ENCODE data around the gene KCTD3. TPM values are rescaled to one million over a fixed set of nuclear protein-coding genes. Genes with fewer than 3 reads are reported as not detected.

Gene KCTD3
- total RNA-seq, 1 experiment from 2014 or later: 39.3 TPM

- no peak overlapping the region for H3T11ph ChIP-seq (ENCODE audit: low read length)
- H3K23ac ChIP-seq (ENCODE audit: insufficient read length, low read depth, low read length): no peak overlapping the region
- H3K18ac ChIP-seq (ENCODE audit: insufficient read length, low read depth, low read length): no peak overlapping the region
- H4K91ac ChIP-seq (ENCODE audit: insufficient read length, low read depth, low read length): no peak overlapping the region
- H3K79me1 ChIP-seq (ENCODE audit: insufficient read depth, low read depth, low read length, poor library complexity, severe bottlenecking): no peaks in the 10 kb centered on the region
- no peaks in the 10 kb centered on the region for H3K27me3 ChIP-seq (ENCODE audit: insufficient read depth, low read length)
- H4K8ac ChIP-seq (replicated peaks; ENCODE audit: insufficient read length, low read depth, low read length): no peak overlapping the region
- H2BK120ac ChIP-seq (ENCODE audit: low read depth, low read length, poor library complexity, severe bottlenecking): no peak overlapping the region
- H3K9ac ChIP-seq (ENCODE audit: extremely low read depth, insufficient read length, low read length): no peak overlapping the region
- no peak overlapping the region for H3K14ac ChIP-seq (ENCODE audit: insufficient read depth, low read length)
- H3K36me3 Mint-ChIP-seq (ENCODE audit: insufficient read depth in 1 of 3, low read depth in 3 of 3): peaks cover 4 to 30% (median 26%) of the 10 kb centered on the region in 3 experiments; a peak in 6 of 7 replicates
- H2BK12ac ChIP-seq (ENCODE audit: insufficient read length, low read depth, low read length): no peak overlapping the region
- no peaks in the 10 kb centered on the region for H3K27me3 Mint-ChIP-seq (ENCODE audit: low read depth)
- H4K5ac ChIP-seq (ENCODE audit: insufficient read length, low read depth, low read length): no peak overlapping the region
- DNase-seq: no peak
- H3K27ac Mint-ChIP-seq: peak overlapping the region in 1 of 3 experiments; percentile 50; a peak in 2 of 7 replicates
- no peak overlapping the region for H3K56ac ChIP-seq (ENCODE audit: insufficient read length, low read depth, low read length)
- no peaks in the 10 kb centered on the region for H3K79me2 ChIP-seq (ENCODE audit: insufficient read depth, low read length)
- H2BK20ac ChIP-seq (ENCODE audit: low read depth, low read length, poor library complexity, severe bottlenecking): no peak overlapping the region
- no peak overlapping the region for H3K27ac ChIP-seq (ENCODE audit: insufficient read length, low read depth, low read length)
- H3K9me3 Mint-ChIP-seq: no peaks in the 10 kb centered on the region
- H3K23me2 ChIP-seq (ENCODE audit: insufficient read length, low read depth, low read length, poor library complexity, severe bottlenecking): no peaks in the 10 kb centered on the region
- peaks cover 9 to 11% of the 10 kb centered on the region in 2 experiments for H3K4me1 Mint-ChIP-seq
- H2AFZ ChIP-seq (ENCODE audit: low read length): no peak overlapping the region
- no CpG with 5 or more reads among the region's 3 CpGs for WGBS (ENCODE audit: extremely low coverage, insufficient read length, low lambda C conversion rate)
- no peak overlapping the region for H3K4me2 ChIP-seq (ENCODE audit: insufficient read depth, insufficient read length, low read length)
- no peaks in the 10 kb centered on the region for H3K4me1 ChIP-seq (ENCODE audit: insufficient read depth, low read length)
- no peaks in the 10 kb centered on the region for H4K20me1 ChIP-seq (ENCODE audit: control insufficient read depth, insufficient read depth, insufficient read length)
- H3K9me3 ChIP-seq (ENCODE audit: control insufficient read depth, low read depth, low read length): no peaks in the 10 kb centered on the region
- no peak overlapping the region for H3K4ac ChIP-seq (ENCODE audit: low read depth, low read length)
- H2AK5ac ChIP-seq (ENCODE audit: insufficient read length, low read length): no peak overlapping the region
- no peak overlapping the region for H2BK15ac ChIP-seq (ENCODE audit: low read depth, low read length)
- no peak overlapping the region for H2BK5ac ChIP-seq (ENCODE audit: insufficient read length, low read length)
- TF ChIP-seq CTCF (conservative IDR thresholded peaks at IDR 0.05): no peak
- no peak overlapping the region for H3K4me3 Mint-ChIP-seq
Measured at GRCh38 chr1:215606036-215606435, 38.9 kb downstream of the KCTD3 start.

All from H9 (cell line).